Activated naive CD8-positive, alpha-beta T cell treated with anti-CD3 and anti-CD28 coated beads, Interleukin-2, amount 50 U/mL, for 24 hours (primary cell): Measurements from ENCODE around the gene RPAP3.
A peak's percentile ranks its signal among the peaks of the same experiment; 100 is the strongest.
"Not testable (repeated sequence)": the region's sequence is repeated elsewhere in the genome, so short reads cannot be mapped to it uniquely, and the experiment has no call there.

Experiments used
- ATAC-seq: fragments of 150-1000 bp; cut with Tn5 transposase; one replicate; pipeline ENCODE4 v1.10.0; 2021
- DNase-seq: peaks from one replicate; pipeline ENCODE4 v3.0.0; 2021
- H3K27ac Mint-ChIP-seq: one replicate; pipeline ENCODE4 v1.8.0; 2021; ENCODE audit warnings: mild to moderate bottlenecking, mixed read lengths
- H3K27me3 Mint-ChIP-seq: one replicate; pipeline ENCODE4 v1.8.0; 2021; ENCODE audit warnings: mixed read lengths
- H3K36me3 Mint-ChIP-seq: one replicate; pipeline ENCODE4 v1.8.0; 2021; ENCODE audit warnings: low read depth, mixed read lengths
- H3K4me1 Mint-ChIP-seq: one replicate; pipeline ENCODE4 v1.8.0; 2021; ENCODE audit warnings: mixed read lengths
- H3K4me3 Mint-ChIP-seq: one replicate; pipeline ENCODE4 v1.8.0; 2021; ENCODE audit warnings: mild to moderate bottlenecking, moderate library complexity, mixed read lengths
- H3K9me3 Mint-ChIP-seq: one replicate; pipeline ENCODE4 v1.8.0; 2021; ENCODE audit warnings: mixed read lengths

The RPAP3 gene

GRCh38 chr12:47698631-47699030, 7.2 kb downstream of the RPAP3 start:
- ATAC-seq (no peak), DNase-seq (no peak)
- Mint-ChIP-seq H3K36me3 (peaks cover 48% of the 10 kb centered on the region), H3K4me1 (peaks cover 12% of the 10 kb centered on the region), H3K9me3 (no peaks in the 10 kb centered on the region), H3K27ac (no peak overlapping the region), H3K4me3 (no peak overlapping the region), H3K27me3 (no peaks in the 10 kb centered on the region)

- Mint-ChIP-seq H3K27me3 (no peaks in the 10 kb centered on the region), H3K9me3 (no peaks in the 10 kb centered on the region), H3K4me1 (peaks cover 7% of the 10 kb centered on the region), H3K4me3 (no peak overlapping the region), H3K27ac (no peak overlapping the region), H3K36me3 (peaks cover 49% of the 10 kb centered on the region)
- ATAC-seq, result no peak
- no peak for DNase-seq
Observed at GRCh38 chr12:47698055-47698454, 7.8 kb downstream of the RPAP3 start.

- no peaks in the 10 kb centered on the region for H3K4me1 Mint-ChIP-seq
- H3K36me3 Mint-ChIP-seq, result peaks cover 38% of the 10 kb centered on the region
- DNase-seq (no peak), ATAC-seq (no peak)
- no peak overlapping the region for H3K27ac Mint-ChIP-seq
- no peaks in the 10 kb centered on the region for H3K9me3 Mint-ChIP-seq
- no peaks in the 10 kb centered on the region for H3K27me3 Mint-ChIP-seq
- no peak overlapping the region for H3K4me3 Mint-ChIP-seq
Observed at GRCh38 chr12:47689215-47689614, 16.6 kb downstream of the RPAP3 start.

GRCh38 chr12:47687636-47688035, 18.2 kb downstream of the RPAP3 start:
- no peak overlapping the region for H3K27ac Mint-ChIP-seq

GRCh38 chr12:47686645-47687240, 19.1 kb downstream of the RPAP3 start:
- Mint-ChIP-seq H3K27ac (no peak overlapping the region), H3K36me3 (peaks cover 31% of the 10 kb centered on the region), H3K9me3 (no peaks in the 10 kb centered on the region), H3K4me3 (no peak overlapping the region), H3K4me1 (peaks cover 3% of the 10 kb centered on the region), H3K27me3 (no peaks in the 10 kb centered on the region)
- ATAC-seq (peak; percentile 54), DNase-seq (no peak)

More at GRCh38 chr12:47687636-47688035, 18.2 kb downstream of the RPAP3 start:
- ATAC-seq, result no peak
- H3K36me3 Mint-ChIP-seq, result peaks cover 36% of the 10 kb centered on the region
- no peak overlapping the region for H3K4me3 Mint-ChIP-seq
- H3K4me1 Mint-ChIP-seq, result peaks cover 3% of the 10 kb centered on the region
- no peaks in the 10 kb centered on the region for H3K9me3 Mint-ChIP-seq
- no peak for DNase-seq
- no peaks in the 10 kb centered on the region for H3K27me3 Mint-ChIP-seq

GRCh38 chr12:47679785-47680184, 26.0 kb downstream of the RPAP3 start:
- Mint-ChIP-seq H3K27me3 (no peaks in the 10 kb centered on the region), H3K27ac (no peak overlapping the region), H3K9me3 (no peaks in the 10 kb centered on the region), H3K4me1 (peaks cover 11% of the 10 kb centered on the region), H3K4me3 (no peak overlapping the region), H3K36me3 (peaks cover 63% of the 10 kb centered on the region)
- ATAC-seq (no peak), DNase-seq (no peak)

GRCh38 chr12:47672068-47672467, 33.8 kb downstream of the RPAP3 start:
- Mint-ChIP-seq H3K4me1 (peaks cover 16% of the 10 kb centered on the region), H3K36me3 (peaks cover 54% of the 10 kb centered on the region), H3K9me3 (no peaks in the 10 kb centered on the region), H3K27me3 (no peaks in the 10 kb centered on the region), H3K27ac (no peak overlapping the region), H3K4me3 (no peak overlapping the region)
- DNase-seq (no peak), ATAC-seq (no peak)

- not testable (repeated sequence) for ATAC-seq, H3K27me3 Mint-ChIP-seq, H3K4me3 Mint-ChIP-seq, H3K9me3 Mint-ChIP-seq, H3K4me1 Mint-ChIP-seq, DNase-seq, H3K27ac Mint-ChIP-seq
- H3K36me3 Mint-ChIP-seq, result peaks cover 36% of the 10 kb centered on the region
Observed at GRCh38 chr12:47667935-47668334, 37.9 kb downstream of the RPAP3 start.

GRCh38 chr12:47652521-47653234, 53.2 kb downstream of the RPAP3 start:
- Mint-ChIP-seq H3K27me3 (no peaks in the 10 kb centered on the region), H3K9me3 (no peaks in the 10 kb centered on the region), H3K4me3 (no peak overlapping the region), H3K4me1 (peaks cover 12% of the 10 kb centered on the region), H3K27ac (no peak overlapping the region), H3K36me3 (peaks cover 2% of the 10 kb centered on the region)
- ATAC-seq (no peak), DNase-seq (no peak)

GRCh38 chr12:47651368-47652254, 54.2 kb downstream of the RPAP3 start:
- Mint-ChIP-seq H3K4me1 (peaks cover 12% of the 10 kb centered on the region), H3K4me3 (no peak overlapping the region), H3K27me3 (no peaks in the 10 kb centered on the region), H3K36me3 (peaks cover 4% of the 10 kb centered on the region), H3K27ac (no peak overlapping the region), H3K9me3 (no peaks in the 10 kb centered on the region)
- DNase-seq, result peak; percentile 31
- peak; percentile 85 for ATAC-seq

- Mint-ChIP-seq H3K4me3 (no peak overlapping the region), H3K27ac (no peak overlapping the region), H3K4me1 (peaks cover 12% of the 10 kb centered on the region), H3K36me3 (peaks cover 7% of the 10 kb centered on the region), H3K9me3 (no peaks in the 10 kb centered on the region), H3K27me3 (no peaks in the 10 kb centered on the region)
- ATAC-seq (no peak), DNase-seq (no peak)
Observed at GRCh38 chr12:47650469-47650868, 55.4 kb downstream of the RPAP3 start.

GRCh38 chr12:47649381-47649780, 56.4 kb downstream of the RPAP3 start:
- Mint-ChIP-seq H3K9me3 (peaks cover 7% of the 10 kb centered on the region), H3K4me1 (peaks cover 12% of the 10 kb centered on the region), H3K27ac (no peak overlapping the region), H3K36me3 (peaks cover 14% of the 10 kb centered on the region), H3K27me3 (no peaks in the 10 kb centered on the region), H3K4me3 (no peak overlapping the region)
- no peak for DNase-seq
- no peak for ATAC-seq

GRCh38 chr12:47648056-47648579, 57.7 kb downstream of the RPAP3 start:
- H3K9me3 Mint-ChIP-seq, result peaks cover 14% of the 10 kb centered on the region
- no peak overlapping the region for H3K27ac Mint-ChIP-seq
- DNase-seq (no peak), ATAC-seq (no peak)
- peaks cover 12% of the 10 kb centered on the region for H3K4me1 Mint-ChIP-seq
- no peaks in the 10 kb centered on the region for H3K27me3 Mint-ChIP-seq
- H3K36me3 Mint-ChIP-seq, result peaks cover 21% of the 10 kb centered on the region
- H3K4me3 Mint-ChIP-seq, result no peak overlapping the region

- not testable (repeated sequence) for H3K4me3 Mint-ChIP-seq, H3K4me1 Mint-ChIP-seq, H3K27me3 Mint-ChIP-seq, DNase-seq, H3K27ac Mint-ChIP-seq, ATAC-seq
- H3K9me3 Mint-ChIP-seq, result peaks cover 56% of the 10 kb centered on the region
- H3K36me3 Mint-ChIP-seq, result peaks cover 74% of the 10 kb centered on the region
Observed at GRCh38 chr12:47642310-47642709, 63.5 kb downstream of the RPAP3 start.
